ENCODE data around the gene FBXL7. TPM values are rescaled to one million over a fixed set of nuclear protein-coding genes. Genes with fewer than 3 reads are reported as not detected.

Gene FBXL7
- total RNA-seq, 1 experiment from 2014 or later = not detected

GRCh38 chr5:15558681-15559080, 58.7 kb downstream of the FBXL7 start:
- TF ChIP-seq CTCF (conservative IDR thresholded peaks at IDR 0.05) = no peak
- no peak for TF ChIP-seq EZH2 (IDR thresholded peaks at IDR 0.05; ENCODE audit: low read depth)
- CTCF ChIA-PET = no interaction called here
- Histone ChIP-seq H3K27ac (no peak overlapping the region), H2AFZ (no peak overlapping the region), H3K4me3 (no peak overlapping the region), H3F3A (ENCODE audit: insufficient read depth, low read depth) (no peaks in the 10 kb centered on the region), H3K36me3 (ENCODE audit: low read depth) (no peaks in the 10 kb centered on the region), H3K4me2 (no peak overlapping the region), H3K4me1 (replicated peaks; ENCODE audit: insufficient read depth) (no peaks in the 10 kb centered on the region), H3K9me2 (ENCODE audit: insufficient read depth) (no peaks in the 10 kb centered on the region), H4K20me1 (ENCODE audit: insufficient read depth) (no peaks in the 10 kb centered on the region), H3K27me3 (ENCODE audit: insufficient read depth, low read depth) (no peaks in the 10 kb centered on the region), H3K9me3 (ENCODE audit: insufficient read depth, low read depth) (no peaks in the 10 kb centered on the region), H3K79me2 (ENCODE audit: low read depth) (no peaks in the 10 kb centered on the region)
- no TSS peak for BruUV-seq (replicated peaks)
- intact Hi-C loops (cut with micrococcal nuclease; ENCODE audit: unreplicated experiment) = no loop called here
- DNase-seq = no peak
- POLR2A ChIA-PET (ENCODE audit: unreplicated experiment) = no interaction called here

GRCh38 chr5:15560421-15560820, 60.4 kb downstream of the FBXL7 start:
- Histone ChIP-seq H3K4me2 (no peak overlapping the region), H3K27ac (no peak overlapping the region), H3K27me3 (ENCODE audit: insufficient read depth, low read depth) (no peaks in the 10 kb centered on the region), H3K4me1 (replicated peaks; ENCODE audit: insufficient read depth) (no peaks in the 10 kb centered on the region), H4K20me1 (ENCODE audit: insufficient read depth) (no peaks in the 10 kb centered on the region), H3K9me3 (ENCODE audit: insufficient read depth, low read depth) (no peaks in the 10 kb centered on the region), H3K36me3 (ENCODE audit: low read depth) (no peaks in the 10 kb centered on the region), H3K9me2 (ENCODE audit: insufficient read depth) (0 out of 2 replicates have a peak, but pooled peaks cover 3% of the 10 kb centered on the region), H3F3A (ENCODE audit: insufficient read depth, low read depth) (no peaks in the 10 kb centered on the region), H3K79me2 (ENCODE audit: low read depth) (no peaks in the 10 kb centered on the region), H2AFZ (no peak overlapping the region), H3K4me3 (no peak overlapping the region)
- ChIA-PET POLR2A (ENCODE audit: unreplicated experiment) (no interaction called here), CTCF (no interaction called here)
- intact Hi-C loops (cut with micrococcal nuclease; ENCODE audit: unreplicated experiment) = no loop called here
- no peak for DNase-seq
- BruUV-seq (replicated peaks) = no TSS peak
- TF ChIP-seq EZH2 (IDR thresholded peaks at IDR 0.05; ENCODE audit: low read depth) (no peak), CTCF (conservative IDR thresholded peaks at IDR 0.05) (no peak)

- H3K4me3 ChIP-seq = no peak overlapping the region
- H3K9me2 ChIP-seq (ENCODE audit: insufficient read depth) = 0 out of 2 replicates have a peak, but pooled peaks cover 3% of the 10 kb centered on the region
- H3K27me3 ChIP-seq (ENCODE audit: insufficient read depth, low read depth) = no peaks in the 10 kb centered on the region
- no peaks in the 10 kb centered on the region for H3K79me2 ChIP-seq (ENCODE audit: low read depth)
- H2AFZ ChIP-seq = no peak overlapping the region
- TF ChIP-seq EZH2 (IDR thresholded peaks at IDR 0.05; ENCODE audit: low read depth) (no peak), CTCF (conservative IDR thresholded peaks at IDR 0.05) (no peak)
- no peaks in the 10 kb centered on the region for H3K36me3 ChIP-seq (ENCODE audit: low read depth)
- DNase-seq = no peak
- no TSS peak for BruUV-seq (replicated peaks)
- no peaks in the 10 kb centered on the region for H4K20me1 ChIP-seq (ENCODE audit: insufficient read depth)
- H3K4me2 ChIP-seq = no peak overlapping the region
- intact Hi-C loops (cut with micrococcal nuclease; ENCODE audit: unreplicated experiment) = no loop called here
- H3F3A ChIP-seq (ENCODE audit: insufficient read depth, low read depth) = no peaks in the 10 kb centered on the region
- no peaks in the 10 kb centered on the region for H3K4me1 ChIP-seq (replicated peaks; ENCODE audit: insufficient read depth)
- ChIA-PET POLR2A (ENCODE audit: unreplicated experiment) (no interaction called here), CTCF (no interaction called here)
- H3K27ac ChIP-seq = no peak overlapping the region
- no peaks in the 10 kb centered on the region for H3K9me3 ChIP-seq (ENCODE audit: insufficient read depth, low read depth)
Measured at GRCh38 chr5:15564523-15564922, 64.5 kb downstream of the FBXL7 start.
